PFSK-1 (cell line): ENCODE measurements around the gene CAMK4.

ENCODE experiments used
- FOXP2 ChIP-seq: optimal IDR thresholded peaks from 2 replicates; pipeline ENCODE3; 2011; ENCODE audit warnings: borderline replicate concordance, control low read depth, inconsistent platforms; ENCODE audit not compliant: insufficient read depth; ENCODE audit errors: extremely low read length, extremely low read depth
- POLR2AphosphoS5 ChIP-seq: IDR thresholded peaks from 2 replicates; pipeline ENCODE4 v1.6.1; 2012; ENCODE audit warnings: low read depth, mild to moderate bottlenecking, control low read depth, low read length, moderate library complexity
- REST ChIP-seq, 2 experiments: IDR thresholded peaks; 2 replicates each; pipeline versions ENCODE4 v1.6.1 to v1.8.0; 2011 to 2012; ENCODE audit warnings: low read depth in 2 of 2, low read length in 2 of 2, control low read depth in 1 of 2, inconsistent platforms in 1 of 2, mild to moderate bottlenecking in 1 of 2, moderate library complexity in 1 of 2; ENCODE audit not compliant: insufficient read depth in 1 of 2
- SIN3A ChIP-seq: IDR thresholded peaks from 2 replicates; pipeline ENCODE4 v1.6.1; 2012; ENCODE audit warnings: mild to moderate bottlenecking, low read length, moderate library complexity, borderline replicate concordance; ENCODE audit not compliant: insufficient read depth
- TAF1 ChIP-seq: IDR thresholded peaks from 2 replicates; pipeline ENCODE4 v1.6.1; 2012; ENCODE audit warnings: low read length, control low read depth, borderline replicate concordance; ENCODE audit not compliant: insufficient read depth

GRCh38 chr5:111223101-111223786 lies 940 bp upstream of the CAMK4 start:
- TF ChIP-seq POLR2AphosphoS5 (no peak), SIN3A (no peak), REST (IDR thresholded peaks at IDR 0.05; ENCODE audit: insufficient read depth in 1 of 2, low read depth in 2 of 2, low read length in 2 of 2) (no peak), FOXP2 (no peak), TAF1 (no peak)
